NCI-H526 treated with DMSO at 0.1 percent for 48 hours (cell line): ENCODE measurements around the gene SDCCAG8.

Experiments used
- DNase-seq: peaks from one replicate; lab custom pipeline; 2025; lab: John Stamatoyannopoulos, UW

SDCCAG8 gene

DNA sequence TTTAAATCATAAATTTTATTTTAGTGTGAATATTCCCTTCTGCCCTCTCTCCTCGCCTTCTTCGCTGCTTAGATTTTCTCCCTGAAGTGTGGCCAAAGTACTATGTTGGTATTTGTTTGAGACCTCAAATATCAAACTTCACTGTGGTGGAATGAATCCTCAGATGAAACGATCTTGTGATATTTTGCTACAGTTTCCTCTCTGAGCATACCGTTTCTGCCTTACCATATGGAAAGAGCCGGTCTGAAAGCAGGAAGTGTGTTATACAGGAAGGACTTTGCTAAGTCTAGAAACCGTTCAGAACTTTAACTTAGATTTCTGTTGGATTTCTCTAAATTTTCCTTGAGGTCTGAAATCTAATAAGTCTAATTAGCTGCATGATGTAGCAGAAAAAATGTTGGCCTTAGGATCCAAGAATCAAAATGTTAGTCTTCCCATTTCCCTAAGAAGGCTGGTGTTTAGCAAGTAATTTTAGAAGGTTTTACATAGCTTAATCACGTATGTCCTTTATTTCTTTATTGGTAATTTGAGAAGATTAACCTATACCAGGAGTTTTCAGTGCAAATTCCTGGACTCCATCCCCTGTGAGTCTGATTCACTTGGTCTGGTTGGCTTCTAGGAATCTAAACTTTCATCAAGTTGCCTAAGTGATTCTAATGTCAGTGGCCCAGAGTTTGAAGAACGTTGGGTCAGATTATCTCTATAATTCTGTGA lies 30.7 kb downstream of the SDCCAG8 start:
- no peak for DNase-seq

- no peak for DNase-seq
Measured at GRCh38 chr1:243287123-243287460, 31.3 kb downstream of the SDCCAG8 start.

GRCh38 chr1:243287652-243288051 lies 31.8 kb downstream of the SDCCAG8 start:
- no peak for DNase-seq

GRCh38 chr1:243288062-243288461 lies 32.2 kb downstream of the SDCCAG8 start:
- DNase-seq = no peak

DNA sequence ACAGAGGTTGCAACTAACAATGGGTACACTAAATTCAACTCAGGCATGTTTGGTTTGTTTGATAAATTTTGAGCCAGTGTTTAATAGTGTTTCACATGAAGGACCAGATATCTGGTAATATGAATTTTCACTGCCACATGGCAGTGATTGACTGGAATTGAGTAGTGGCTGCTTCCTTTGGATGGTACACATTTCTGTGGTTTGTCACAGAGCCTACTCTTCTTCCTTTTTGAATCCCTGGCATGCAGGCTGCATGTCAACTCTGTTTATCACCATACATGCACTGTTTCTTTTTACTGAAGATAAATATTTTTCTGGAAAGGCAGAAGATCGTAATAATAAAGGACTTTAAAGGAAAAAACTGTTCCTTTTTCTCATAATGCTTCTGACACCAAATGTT lies 35.5 kb downstream of the SDCCAG8 start:
- DNase-seq = no peak

DNA sequence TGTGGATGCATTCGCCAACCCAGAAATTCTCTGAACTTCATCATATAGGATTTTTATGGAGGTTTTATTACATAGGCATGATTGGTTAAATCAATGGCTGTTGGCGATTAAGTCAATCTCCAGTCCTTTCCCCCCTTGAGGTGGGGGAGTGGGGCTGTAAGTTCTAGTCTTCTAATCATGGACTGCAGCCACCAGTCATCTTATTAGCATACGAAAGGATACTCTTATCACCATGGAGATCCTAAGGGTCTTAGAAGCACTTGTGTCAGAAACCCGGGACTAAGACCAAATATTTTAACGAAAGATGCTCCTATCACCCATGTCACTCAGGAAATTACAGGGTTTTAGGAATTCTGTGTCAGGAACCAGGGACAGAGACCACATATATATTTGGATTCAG lies 36.3 kb downstream of the SDCCAG8 start:
- no peak for DNase-seq

DNA sequence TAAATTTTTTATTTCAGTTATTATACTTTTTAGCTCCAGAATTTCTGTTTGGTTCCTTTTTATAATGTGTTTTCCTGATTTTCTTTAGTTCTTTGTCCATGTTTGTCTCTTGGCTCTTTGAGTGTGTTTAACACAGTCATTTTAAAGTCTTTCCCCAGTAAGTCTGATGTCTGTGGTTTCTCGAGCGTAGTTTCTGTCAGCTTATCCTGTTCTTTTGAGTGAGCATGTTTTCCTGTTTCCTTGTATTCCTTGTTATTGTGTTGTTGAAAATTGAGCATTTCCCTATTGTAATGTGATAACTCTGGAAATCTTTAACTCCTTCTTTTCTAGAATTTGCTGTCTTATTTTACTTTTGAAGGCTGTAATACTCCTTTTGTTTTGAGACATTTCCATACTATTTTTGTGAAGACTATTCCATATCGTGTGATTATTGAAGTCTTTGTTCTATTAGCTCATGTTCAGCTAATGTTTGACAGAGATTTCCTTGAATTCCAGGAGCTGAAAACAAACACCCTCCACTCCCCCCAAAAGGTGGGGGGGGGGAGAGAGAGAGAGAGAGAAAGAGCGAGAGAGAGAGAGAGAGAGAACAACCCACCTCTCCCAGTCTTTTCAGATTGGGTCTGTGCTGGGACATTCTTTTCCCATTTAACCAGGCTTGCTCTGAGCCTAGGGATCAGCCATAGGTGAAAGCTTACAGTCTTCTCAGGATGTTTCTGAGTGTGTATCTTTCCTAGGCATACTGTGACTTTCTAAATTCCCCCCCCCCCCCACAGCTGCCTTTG lies 38.3 kb downstream of the SDCCAG8 start:
- no peak for DNase-seq

DNA sequence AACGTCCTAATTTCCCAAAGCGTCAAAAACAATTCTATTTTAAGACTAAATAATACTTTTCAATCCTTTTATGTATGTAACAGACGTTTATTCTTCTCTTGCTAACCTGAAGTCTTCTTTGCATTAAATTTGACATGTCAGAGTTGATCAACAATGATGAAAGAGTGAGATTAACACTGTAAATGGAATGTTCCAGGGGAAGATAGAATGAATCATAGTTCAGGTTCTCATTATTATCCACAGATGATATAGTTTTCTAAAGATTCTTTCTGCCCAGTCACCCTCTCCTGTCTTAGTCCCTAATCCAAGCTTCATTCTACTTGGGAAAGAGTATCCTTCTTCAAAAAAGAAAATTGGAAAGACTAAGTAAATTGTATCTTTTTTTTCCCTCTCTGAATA lies 38.9 kb downstream of the SDCCAG8 start:
- DNase-seq = no peak

DNA sequence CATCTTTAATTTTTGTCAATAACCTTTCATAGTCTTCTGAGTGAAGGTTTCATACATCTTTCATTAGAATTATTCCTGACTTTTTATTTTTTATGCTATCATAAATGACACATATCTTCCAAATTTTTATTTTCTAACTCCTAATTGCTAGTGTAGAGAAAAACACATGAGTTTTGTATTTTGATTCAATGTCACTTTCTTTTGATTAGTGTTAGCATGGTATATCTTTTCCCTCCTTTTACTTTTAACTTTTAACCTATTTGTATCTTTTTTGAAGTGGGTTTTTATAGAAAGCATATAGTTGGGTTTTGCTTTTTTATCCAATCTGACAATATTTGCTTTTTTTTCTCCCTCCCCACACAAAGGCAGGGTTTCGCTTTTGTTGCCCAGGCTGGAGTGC lies 43.2 kb downstream of the SDCCAG8 start:
- DNase-seq = no peak

- DNase-seq = no peak
Measured at GRCh38 chr1:243301059-243301458, 45.2 kb downstream of the SDCCAG8 start.

GRCh38 chr1:243311809-243312208 lies 56.0 kb downstream of the SDCCAG8 start:
- DNase-seq = no peak

GRCh38 chr1:243312952-243313634 lies 57.3 kb downstream of the SDCCAG8 start:
- DNase-seq = no peak

GRCh38 chr1:243313635-243314536 lies 58.0 kb downstream of the SDCCAG8 start:
- no peak for DNase-seq

GRCh38 chr1:243315455-243315854 lies 59.6 kb downstream of the SDCCAG8 start:
- no peak for DNase-seq

DNA sequence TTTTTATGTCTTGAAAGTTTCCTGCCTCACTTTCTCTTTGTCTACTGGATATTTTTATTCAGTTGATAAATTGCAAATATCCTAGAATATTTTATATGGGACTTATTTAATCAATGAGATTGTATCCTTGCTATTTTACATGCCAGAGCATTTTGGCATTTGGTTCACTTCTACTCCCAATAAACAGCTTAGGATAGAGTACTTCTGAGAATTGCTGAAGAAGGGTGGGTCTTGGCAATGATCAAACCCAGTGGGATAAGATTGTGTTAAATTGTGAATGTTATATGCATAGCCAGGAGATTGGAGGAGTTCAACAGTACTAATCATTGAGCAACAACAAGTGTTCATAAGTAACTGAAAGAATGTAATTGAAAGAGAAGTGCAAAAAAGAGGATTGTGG lies 60.1 kb downstream of the SDCCAG8 start:
- DNase-seq = no peak

GRCh38 chr1:243316366-243316989 lies 60.6 kb downstream of the SDCCAG8 start:
- DNase-seq = no peak

DNA sequence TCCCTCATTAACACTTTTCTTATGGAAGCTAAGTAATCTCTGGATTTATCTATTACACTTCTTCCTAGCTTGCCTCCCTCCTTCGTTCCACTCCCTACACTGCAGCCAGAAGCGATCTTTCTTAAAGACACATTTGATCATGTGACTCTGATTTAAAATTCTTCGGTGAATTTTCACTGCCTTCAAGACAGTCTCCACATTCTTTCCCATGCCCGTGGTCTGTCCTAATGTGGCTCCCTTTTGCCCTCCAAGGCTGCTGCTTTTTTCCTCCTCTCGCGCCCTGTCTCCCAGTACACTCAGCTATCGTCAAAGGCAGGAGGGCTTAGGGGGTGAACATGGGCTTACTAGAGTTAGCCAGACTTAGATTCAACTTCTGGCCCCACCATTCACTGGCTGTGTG lies 64.4 kb downstream of the SDCCAG8 start:
- no peak for DNase-seq

- DNase-seq = no peak
Measured at GRCh38 chr1:243322326-243322725, 66.5 kb downstream of the SDCCAG8 start.

GRCh38 chr1:243323491-243323890 lies 67.7 kb downstream of the SDCCAG8 start:
- DNase-seq = peak; percentile 19

DNA sequence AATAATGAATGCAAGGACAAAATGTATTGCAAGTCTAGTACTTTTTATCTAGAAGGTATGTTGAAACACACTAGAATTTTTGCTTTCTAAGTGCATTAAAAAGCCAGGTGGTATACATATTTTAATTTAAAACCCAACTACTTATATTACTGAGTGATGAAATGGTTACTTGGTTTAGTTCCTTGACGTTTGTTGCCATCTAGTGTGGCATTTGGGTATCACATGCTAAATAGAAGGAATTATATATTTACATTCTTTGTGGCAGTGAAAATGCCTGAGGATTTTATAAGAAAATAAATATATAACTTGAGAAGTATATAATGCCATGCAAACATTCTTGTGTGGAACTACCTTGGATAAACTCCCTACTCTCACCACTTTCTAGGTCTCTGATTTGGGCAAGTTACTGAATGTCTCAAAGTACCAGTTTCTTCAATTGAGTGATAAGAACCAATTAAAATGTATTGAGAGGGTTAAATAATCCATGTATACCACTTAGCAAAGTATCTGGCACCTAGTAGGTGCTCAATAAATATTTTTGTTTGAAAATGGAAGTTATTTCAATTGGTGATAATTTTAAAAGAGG lies 69.6 kb downstream of the SDCCAG8 start:
- peak; percentile 7 for DNase-seq

DNA sequence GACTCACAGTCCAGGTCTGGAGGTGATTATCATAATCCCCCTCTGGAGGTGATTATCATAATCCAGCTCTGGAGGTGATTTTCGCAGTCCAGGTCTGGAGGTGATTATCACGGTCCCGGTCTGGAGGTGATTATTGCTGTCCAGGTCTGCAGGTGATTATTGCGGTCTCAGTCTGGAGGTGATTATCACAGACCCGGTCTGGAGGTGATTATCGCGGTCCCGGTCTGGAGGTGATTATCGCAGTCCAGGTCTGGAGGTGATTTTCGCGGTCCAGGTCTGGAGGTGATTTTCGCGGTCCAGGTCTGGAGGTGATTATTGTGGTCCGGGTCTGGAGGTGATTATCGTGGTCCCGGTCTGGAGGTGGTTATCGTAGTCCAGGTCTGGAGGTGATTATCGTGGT lies 76.6 kb downstream of the SDCCAG8 start:
- DNase-seq = no peak
